HUES48 (cell line): ENCODE results near the gene HGFAC.

Experiments
- H3K27ac ChIP-seq: one replicate; pipeline ENCODE4 v1.7.0; 2013; ENCODE audit warnings: low read depth, low read length, inconsistent platforms
- H3K27me3 ChIP-seq: 2 replicates; pipeline ENCODE4 v1.6.1; 2013; ENCODE audit warnings: mild to moderate bottlenecking, low read length; ENCODE audit not compliant: control insufficient read depth, insufficient read depth
- H3K36me3 ChIP-seq: 2 replicates; pipeline ENCODE4 v1.6.1; 2013; ENCODE audit warnings: low read length; ENCODE audit not compliant: control insufficient read depth, insufficient read depth
- H3K4me1 ChIP-seq: 2 replicates; pipeline ENCODE4 v1.6.1; 2013; ENCODE audit warnings: mild to moderate bottlenecking, low read length; ENCODE audit not compliant: control insufficient read depth, insufficient read depth
- H3K4me3 ChIP-seq: 2 replicates; pipeline ENCODE4 v1.5.1; 2013; ENCODE audit warnings: mild to moderate bottlenecking, low read depth, low read length
- H3K9ac ChIP-seq: 2 replicates; pipeline ENCODE4 v1.6.1; 2013; ENCODE audit warnings: mild to moderate bottlenecking, low read depth, low read length, moderate library complexity
- H3K9me3 ChIP-seq: 2 replicates; pipeline ENCODE4 v1.6.1; 2013; ENCODE audit warnings: low read length; ENCODE audit not compliant: control insufficient read depth, insufficient read depth

HGFAC gene

DNA sequence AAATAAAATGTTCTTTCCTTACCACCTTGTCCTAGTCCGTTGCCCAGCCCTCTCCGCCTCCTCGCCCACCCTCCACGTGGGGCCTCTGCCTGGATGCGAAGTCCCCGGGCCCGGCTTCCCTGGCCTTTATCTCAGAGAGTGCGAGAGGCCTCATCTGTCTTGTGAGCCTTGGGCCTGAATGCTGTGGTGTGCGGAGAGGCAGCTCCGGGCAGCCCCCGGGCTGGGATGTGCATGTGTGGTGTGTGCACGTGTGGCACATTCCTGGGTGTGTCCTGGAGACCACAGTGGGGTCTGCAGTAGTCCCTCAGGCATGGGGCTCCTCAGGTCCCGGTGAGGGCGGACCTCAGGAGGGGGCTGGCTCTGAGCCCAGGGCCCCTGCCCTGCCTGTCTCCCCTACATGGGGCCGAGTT is 52.7 kb downstream of the HGFAC start:
- Histone ChIP-seq H3K27me3 (peaks cover 92% of the 10 kb centered on the region), H3K4me3 (no peak overlapping the region), H3K27ac (no peak overlapping the region), H3K9ac (no peak overlapping the region), H3K9me3 (no peaks in the 10 kb centered on the region), H3K4me1 (peaks cover 9% of the 10 kb centered on the region; the same call in 1 of the 2 replicates), H3K36me3 (no peaks in the 10 kb centered on the region)

DNA sequence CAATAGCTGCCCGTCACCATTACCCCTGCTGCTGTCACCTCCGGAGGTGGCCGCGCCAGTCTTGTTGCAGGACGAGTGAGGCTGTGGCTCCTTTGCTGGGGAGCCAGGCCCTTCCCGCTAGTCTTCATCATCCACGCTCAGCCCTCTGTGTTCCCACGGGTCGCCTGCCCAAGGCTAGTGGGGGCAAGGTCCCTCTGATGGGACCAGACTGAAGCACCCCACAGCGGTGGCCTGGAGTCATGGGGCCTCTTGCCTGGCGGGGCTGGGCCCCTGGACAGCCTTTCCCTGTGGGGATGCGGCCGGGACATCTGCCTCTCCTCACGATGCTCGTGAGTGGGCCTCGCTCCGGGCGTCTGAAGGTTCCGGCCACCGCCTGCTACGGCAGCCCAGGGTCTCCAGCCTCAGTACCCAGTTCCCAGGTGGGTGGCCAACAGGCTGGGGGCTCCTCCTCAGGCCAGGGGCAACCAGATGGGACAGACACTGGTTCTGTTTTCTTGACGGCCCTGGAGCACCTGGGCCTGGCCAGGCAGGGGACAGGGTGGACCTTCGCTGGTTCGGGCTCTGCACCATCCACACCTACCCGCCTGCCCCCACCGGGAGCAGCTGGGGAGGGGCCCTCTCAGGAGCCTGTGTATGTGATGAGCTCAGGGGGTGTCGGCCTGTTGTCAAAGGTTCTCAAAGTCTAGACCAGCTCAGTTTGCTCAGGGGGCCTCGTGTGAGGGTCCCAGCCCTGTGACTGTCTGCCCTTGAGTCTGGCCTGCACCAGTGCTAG is 53.6 kb downstream of the HGFAC start:
- H3K27me3 ChIP-seq, result peaks cover 83% of the 10 kb centered on the region
- H3K27ac ChIP-seq, result no peak overlapping the region
- peaks cover 9% of the 10 kb centered on the region; the same call in 1 of the 2 replicates for H3K4me1 ChIP-seq

DNA sequence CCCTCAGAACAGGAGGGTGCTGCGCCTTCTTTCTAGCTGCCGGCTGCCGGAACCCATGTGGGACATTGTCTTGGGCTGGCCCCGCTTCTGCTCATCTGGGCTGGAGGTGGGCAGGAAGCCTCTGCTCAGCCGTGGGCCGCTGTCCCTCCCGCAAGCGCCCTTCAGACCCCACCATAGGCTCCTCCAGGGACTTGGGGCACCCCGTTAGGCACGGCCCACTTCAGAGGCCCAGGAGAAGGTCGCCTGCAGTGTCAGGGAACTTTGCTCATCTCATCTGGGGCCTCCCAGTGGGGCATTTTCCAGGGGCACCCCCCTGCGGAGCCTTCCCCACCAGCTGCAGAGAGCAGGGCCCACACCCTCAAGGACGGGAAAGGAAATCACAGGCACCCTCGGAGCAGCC is 54.3 kb downstream of the HGFAC start:
- Histone ChIP-seq H3K27ac (no peak overlapping the region), H3K9ac (no peak overlapping the region), H3K4me1 (peaks cover 9% of the 10 kb centered on the region; the same call in 1 of the 2 replicates), H3K9me3 (no peaks in the 10 kb centered on the region), H3K4me3 (no peak overlapping the region), H3K36me3 (no peaks in the 10 kb centered on the region), H3K27me3 (peaks cover 80% of the 10 kb centered on the region)

More for the DNA sequence above, 53.6 kb downstream of the HGFAC start:
- Histone ChIP-seq H3K9me3 (no peaks in the 10 kb centered on the region), H3K36me3 (no peaks in the 10 kb centered on the region), H3K4me3 (no peak overlapping the region), H3K9ac (no peak overlapping the region)

DNA sequence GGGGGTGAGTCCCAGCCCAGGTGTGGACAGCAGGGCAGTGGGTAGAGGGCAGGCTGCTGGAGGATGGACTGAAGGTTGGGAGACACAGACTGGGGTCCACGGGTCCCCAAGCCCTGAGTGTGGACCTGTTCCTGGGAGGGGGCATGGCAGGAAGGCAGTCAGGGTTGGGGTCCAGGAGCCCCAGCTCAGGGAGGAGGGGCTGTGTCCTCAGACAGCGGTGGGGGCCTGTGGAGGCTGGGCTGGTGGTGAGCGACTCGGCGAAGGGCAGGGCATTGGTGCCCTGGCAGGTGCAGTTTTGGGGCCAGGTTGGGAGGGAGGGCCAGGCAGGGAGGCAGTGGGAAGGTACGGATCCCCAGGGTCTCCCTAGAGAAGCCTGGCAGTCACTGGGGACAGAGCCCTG is 55.3 kb downstream of the HGFAC start:
- Histone ChIP-seq H3K36me3 (no peaks in the 10 kb centered on the region), H3K9me3 (no peaks in the 10 kb centered on the region), H3K27ac (no peak overlapping the region), H3K9ac (no peak overlapping the region), H3K4me1 (peaks cover 9% of the 10 kb centered on the region; the same call in 1 of the 2 replicates), H3K4me3 (no peak overlapping the region), H3K27me3 (peaks cover 71% of the 10 kb centered on the region)

DNA sequence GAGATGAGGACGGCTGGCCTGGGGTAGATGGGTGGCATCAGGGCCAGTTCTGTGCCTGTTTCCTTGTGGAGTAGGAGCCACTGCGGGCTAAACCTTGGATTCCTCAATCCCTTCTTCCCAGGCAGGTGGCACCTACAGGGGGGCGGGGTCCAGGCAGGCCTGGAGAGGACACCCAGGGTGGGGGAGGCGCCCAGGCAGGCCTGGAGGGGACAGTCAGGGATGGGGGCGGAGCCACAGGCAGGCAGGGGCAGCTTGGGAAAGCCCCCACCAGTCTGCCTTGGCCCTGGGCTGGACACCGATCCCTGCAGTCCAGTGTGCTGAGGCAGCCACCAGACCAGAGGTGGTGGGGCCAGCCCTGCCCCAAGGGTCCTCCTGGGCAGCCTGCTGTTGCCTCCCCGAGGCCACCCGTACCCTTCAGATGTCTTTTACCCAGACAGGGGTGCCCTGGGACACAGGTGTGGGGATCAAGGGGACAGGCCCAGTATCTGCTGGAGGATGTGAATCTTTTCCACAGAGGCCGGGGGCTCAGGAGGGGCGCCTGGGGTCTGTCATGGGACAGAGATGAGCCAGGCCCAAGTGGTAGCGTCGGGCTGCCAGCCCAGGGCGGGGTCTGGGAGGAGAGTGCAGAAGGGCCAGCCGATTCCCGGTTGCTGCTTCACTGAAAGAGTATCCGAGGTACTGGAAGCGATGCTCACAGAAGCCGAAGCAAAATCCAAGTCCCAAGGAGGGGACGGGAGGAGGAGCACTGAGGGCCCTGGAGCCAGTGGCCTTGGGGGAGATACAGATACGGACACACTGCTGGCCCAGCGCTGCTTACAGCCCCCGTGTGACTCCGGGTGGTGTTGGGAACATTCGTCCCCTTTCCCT is 56.0 kb downstream of the HGFAC start:
- peaks cover 64% of the 10 kb centered on the region for H3K27me3 ChIP-seq
- no peak overlapping the region for H3K27ac ChIP-seq

DNA sequence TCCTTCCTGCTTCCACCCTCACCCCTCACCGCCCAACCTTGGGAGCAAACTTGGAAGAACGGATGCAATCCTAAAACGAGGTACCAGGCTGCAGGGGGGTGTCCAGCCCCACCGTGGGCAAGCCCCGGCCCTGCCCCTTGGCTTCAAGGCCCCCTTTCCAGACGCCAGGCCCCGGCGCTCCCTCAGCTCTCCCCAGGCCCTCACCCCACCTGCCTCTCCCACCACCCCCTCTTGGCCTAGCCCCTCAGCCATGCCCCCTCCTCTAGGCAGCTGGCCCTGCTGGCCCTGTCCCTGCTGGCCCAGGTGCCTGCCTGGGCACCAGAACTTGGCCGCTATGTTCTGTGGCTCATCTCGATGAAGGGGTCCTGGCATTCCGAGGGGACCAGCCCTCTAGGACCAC is 56.6 kb downstream of the HGFAC start:
- peaks cover 57% of the 10 kb centered on the region for H3K27me3 ChIP-seq
- no peak overlapping the region for H3K4me3 ChIP-seq
- peaks cover 4% of the 10 kb centered on the region; the same call in 1 of the 2 replicates for H3K36me3 ChIP-seq

More for the DNA sequence above, 56.0 kb downstream of the HGFAC start:
- peaks cover 9% of the 10 kb centered on the region; the same call in 1 of the 2 replicates for H3K4me1 ChIP-seq
- no peak overlapping the region for H3K9ac ChIP-seq
- H3K4me3 ChIP-seq, result no peak overlapping the region
- peaks cover 2% of the 10 kb centered on the region; the same call in 1 of the 2 replicates for H3K36me3 ChIP-seq
- no peaks in the 10 kb centered on the region for H3K9me3 ChIP-seq

More for the DNA sequence above, 56.6 kb downstream of the HGFAC start:
- peaks cover 9% of the 10 kb centered on the region; the same call in 1 of the 2 replicates for H3K4me1 ChIP-seq
- H3K27ac ChIP-seq, result no peak overlapping the region
- no peaks in the 10 kb centered on the region for H3K9me3 ChIP-seq
- no peak overlapping the region for H3K9ac ChIP-seq
